HepG2 (cell line): ENCODE data around the gene RGS14.

ENCODE experiments used
- ETV6 ChIP-seq: sonication (generic); formaldehyde crosslinking; conservative IDR thresholded peaks from 2 replicates; pipeline ENCODE4 v1.4.0; 2020; ENCODE audit warnings: missing genetic modification reagents
- EZH2 ChIP-seq: conservative IDR thresholded peaks from 2 replicates; pipeline ENCODE4 v1.6.1; 2012; ENCODE audit warnings: mild to moderate bottlenecking, low read depth, low read length, moderate library complexity
- IRX3 ChIP-seq: sonication (generic); formaldehyde crosslinking; IDR thresholded peaks from 2 replicates; pipeline ENCODE4 v1.8.1; 2023; ENCODE audit warnings: mild to moderate bottlenecking, low read depth, missing genetic modification reagents, borderline replicate concordance
- JUNB ChIP-seq: sonication (generic); formaldehyde crosslinking; IDR thresholded peaks from 2 replicates; pipeline ENCODE4 v1.8.0; 2022; ENCODE audit warnings: missing genetic modification reagents, mild to moderate bottlenecking, borderline replicate concordance
- KAT7 ChIP-seq: IDR thresholded peaks from 2 replicates; pipeline ENCODE4 v1.6.1; 2018; ENCODE audit warnings: borderline replicate concordance, missing compliant biosample characterization
- MTF1 ChIP-seq: sonication (generic); formaldehyde crosslinking; IDR thresholded peaks from 2 replicates; pipeline ENCODE4 v1.5.0; 2020; ENCODE audit warnings: missing genetic modification reagents
- POLR2A ChIP-seq, 2 experiments: IDR thresholded peaks; 2 replicates each; pipeline ENCODE4 v1.6.1; 2011; ENCODE audit warnings: low read depth in 2 of 2, low read length in 2 of 2, mild to moderate bottlenecking in 1 of 2, moderate library complexity in 1 of 2; ENCODE audit not compliant: insufficient read depth in 1 of 2
- SMC3 ChIP-seq: IDR thresholded peaks from 2 replicates; pipeline ENCODE4 v1.6.1; 2011; ENCODE audit warnings: low read length, improper control_type of control experiment
- SRF ChIP-seq: IDR thresholded peaks from 2 replicates; pipeline ENCODE4 v1.6.1; 2011; ENCODE audit warnings: mild to moderate bottlenecking, low read depth, low read length, moderate library complexity
- TEAD2 ChIP-seq: sonication (generic); formaldehyde crosslinking; IDR thresholded peaks from 2 replicates; pipeline ENCODE4 v1.9.0; 2021; ENCODE audit warnings: missing genetic modification reagents
- ZFP36L2 ChIP-seq: sonication (generic); formaldehyde crosslinking; IDR thresholded peaks from 2 replicates; pipeline ENCODE4 v1.4.0; 2020; ENCODE audit warnings: missing genetic modification reagents
- ZNF747 ChIP-seq: sonication (generic); formaldehyde crosslinking; IDR thresholded peaks from 2 replicates; pipeline ENCODE4 v1.8.1; 2023; ENCODE audit warnings: missing genetic modification reagents, mild to moderate bottlenecking, borderline replicate concordance
- TF ChIP-seq, protein P1 (sequence below): sonication (generic); formaldehyde crosslinking; conservative IDR thresholded peaks from 2 replicates; pipeline ENCODE4 v1.4.0; 2020; ENCODE audit warnings: missing genetic modification reagents

DNA sequence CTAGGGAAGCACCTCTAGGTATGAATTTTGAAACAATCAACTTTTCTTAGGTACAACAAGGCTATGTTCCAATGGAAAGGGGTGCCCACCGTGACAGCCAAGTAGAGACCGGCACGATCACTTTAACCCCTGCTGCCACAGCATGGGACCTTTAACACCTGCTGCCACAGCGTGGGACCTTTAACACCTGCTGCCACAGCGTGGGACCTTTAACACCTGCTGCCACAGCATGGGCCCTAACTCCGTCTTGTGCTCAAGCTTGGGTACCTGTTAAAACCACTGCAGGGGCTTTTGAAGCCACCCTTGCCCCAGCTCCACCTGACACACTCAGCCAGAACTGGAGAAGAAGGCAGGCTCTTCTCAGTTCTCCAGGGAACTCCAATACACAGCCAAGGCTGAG lies 27.8 kb upstream of the RGS14 start:
- no peak for TF ChIP-seq SRF
- no peak for TF ChIP-seq IRX3 (CRISPR knock-in tag)
- TF ChIP-seq SMC3, result no peak
- TF ChIP-seq JUNB (CRISPR knock-in tag), result no peak
- TF ChIP-seq POLR2A (IDR thresholded peaks at IDR 0.05; ENCODE audit: insufficient read depth in 1 of 2, low read depth in 2 of 2, low read length in 2 of 2), result no peak
- no peak for TF ChIP-seq TEAD2 (CRISPR knock-in tag)
- TF ChIP-seq, protein P1, sequence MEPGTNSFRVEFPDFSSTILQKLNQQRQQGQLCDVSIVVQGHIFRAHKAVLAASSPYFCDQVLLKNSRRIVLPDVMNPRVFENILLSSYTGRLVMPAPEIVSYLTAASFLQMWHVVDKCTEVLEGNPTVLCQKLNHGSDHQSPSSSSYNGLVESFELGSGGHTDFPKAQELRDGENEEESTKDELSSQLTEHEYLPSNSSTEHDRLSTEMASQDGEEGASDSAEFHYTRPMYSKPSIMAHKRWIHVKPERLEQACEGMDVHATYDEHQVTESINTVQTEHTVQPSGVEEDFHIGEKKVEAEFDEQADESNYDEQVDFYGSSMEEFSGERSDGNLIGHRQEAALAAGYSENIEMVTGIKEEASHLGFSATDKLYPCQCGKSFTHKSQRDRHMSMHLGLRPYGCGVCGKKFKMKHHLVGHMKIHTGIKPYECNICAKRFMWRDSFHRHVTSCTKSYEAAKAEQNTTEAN, result no peak
- no peak for TF ChIP-seq ETV6 (CRISPR knock-in tag)
- no peak for TF ChIP-seq ZNF747 (CRISPR knock-in tag)
- no peak for TF ChIP-seq MTF1
- TF ChIP-seq KAT7 (CRISPR knock-in tag), result no peak
- TF ChIP-seq ZFP36L2 (CRISPR knock-in tag), result no peak
- TF ChIP-seq EZH2, result no peak
